Cardiac septum (tissue), 1 donor: ENCODE data around the gene CELF4. TPM values are rescaled to one million over a fixed set of nuclear protein-coding genes. Genes with fewer than 3 reads are reported as not detected.

Source experiments
- DNase-seq: peaks from one replicate; pipeline ENCODE4 v3.0.0-alpha.2; 2020; ENCODE audit warnings: low spot score
- intact Hi-C: fragments of 100-400 bp; cut with DNase I; formaldehyde crosslinking; loops from one replicate; pipeline ENCODE4 v1.14.0; 2022
- total RNA-seq: library from RNA; stranded (reverse); fragmentation: NEBNext Ultra II Directional; extraction: Animal tissue kit (Norgen Biotek cat#: 25700); gene quantifications from one replicate; pipeline ENCODE4 v1.2.1, GENCODE V29; 2021
- donor health status: DM: no; HTN: no; CAD: no.

Gene CELF4
- total RNA-seq, 1 donor from 2014 or later, result 0.24 TPM

GRCh38 chr18:37351110-37351509 is 214.5 kb downstream of the CELF4 start:
- intact Hi-C loops, result no loop called here
- DNase-seq, result no peak

DNA sequence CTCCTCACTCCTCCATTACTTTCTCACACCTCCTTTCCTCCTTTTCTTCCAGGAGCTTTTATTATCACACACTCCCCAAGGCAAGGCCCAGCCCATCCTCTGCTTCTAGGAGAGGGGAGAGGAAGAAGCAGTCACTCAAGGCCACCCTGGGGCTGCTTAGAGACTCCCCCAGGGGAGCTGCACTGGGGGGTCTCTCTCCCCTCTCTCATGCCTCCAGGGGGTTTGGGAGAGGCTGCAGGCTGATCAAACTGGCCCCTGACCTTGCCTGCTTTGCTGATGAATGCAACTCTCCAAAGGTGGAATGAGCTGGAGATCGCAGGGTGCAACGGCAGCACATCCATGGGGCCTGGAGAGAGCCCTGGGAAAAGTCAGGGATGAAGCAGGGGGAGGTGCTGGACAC is 216.9 kb downstream of the CELF4 start:
- DNase-seq, result no peak
- intact Hi-C loops, result no loop called here

GRCh38 chr18:37346048-37346447 is 219.6 kb downstream of the CELF4 start:
- intact Hi-C loops, result no loop called here
- no peak for DNase-seq

GRCh38 chr18:37343542-37343851 is 222.1 kb downstream of the CELF4 start:
- no peak for DNase-seq
- intact Hi-C loops, result loop anchor here (5.0 kb wide), 1 partner anchor 194 kb away; no protein-coding TSS in a partner anchor

- intact Hi-C loops, result loop anchor here (5.0 kb wide), 1 partner anchor 196 kb away; no protein-coding TSS in a partner anchor
- DNase-seq, result no peak
Measured at GRCh38 chr18:37341473-37342086, 224.0 kb downstream of the CELF4 start.

- intact Hi-C loops, result loop anchor here (5.0 kb wide), 1 partner anchor 196 kb away; no protein-coding TSS in a partner anchor
- no peak for DNase-seq
Measured at GRCh38 chr18:37341016-37341415, 224.6 kb downstream of the CELF4 start.

DNA sequence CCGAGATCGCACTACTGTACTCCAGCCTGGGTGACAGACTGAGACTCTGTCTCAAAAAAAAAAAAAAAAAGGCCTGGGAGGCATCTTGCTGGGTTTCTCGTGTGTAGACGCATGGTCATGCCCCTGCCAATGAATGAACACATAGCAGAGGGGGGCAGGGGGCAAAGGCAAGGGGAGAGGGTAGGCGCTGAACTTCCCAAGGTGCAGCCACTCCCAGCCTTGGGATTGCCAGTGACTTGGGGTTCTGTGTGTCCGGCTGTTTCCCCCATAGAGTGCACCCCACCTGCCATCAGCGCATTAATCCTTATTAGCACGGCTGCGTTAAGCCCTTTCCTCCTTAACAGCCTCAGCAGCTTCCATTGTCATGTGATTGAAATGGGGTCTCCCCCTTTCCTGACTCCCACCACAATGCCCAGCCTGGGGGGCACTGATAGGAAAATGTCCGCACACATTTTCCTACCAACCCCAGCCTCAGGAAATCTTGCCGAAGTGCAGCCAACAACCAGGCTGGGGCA is 225.8 kb downstream of the CELF4 start:
- DNase-seq, result no peak
- intact Hi-C loops, result loop anchor here (5.0 kb wide), 1 partner anchor 198 kb away; no protein-coding TSS in a partner anchor

DNA sequence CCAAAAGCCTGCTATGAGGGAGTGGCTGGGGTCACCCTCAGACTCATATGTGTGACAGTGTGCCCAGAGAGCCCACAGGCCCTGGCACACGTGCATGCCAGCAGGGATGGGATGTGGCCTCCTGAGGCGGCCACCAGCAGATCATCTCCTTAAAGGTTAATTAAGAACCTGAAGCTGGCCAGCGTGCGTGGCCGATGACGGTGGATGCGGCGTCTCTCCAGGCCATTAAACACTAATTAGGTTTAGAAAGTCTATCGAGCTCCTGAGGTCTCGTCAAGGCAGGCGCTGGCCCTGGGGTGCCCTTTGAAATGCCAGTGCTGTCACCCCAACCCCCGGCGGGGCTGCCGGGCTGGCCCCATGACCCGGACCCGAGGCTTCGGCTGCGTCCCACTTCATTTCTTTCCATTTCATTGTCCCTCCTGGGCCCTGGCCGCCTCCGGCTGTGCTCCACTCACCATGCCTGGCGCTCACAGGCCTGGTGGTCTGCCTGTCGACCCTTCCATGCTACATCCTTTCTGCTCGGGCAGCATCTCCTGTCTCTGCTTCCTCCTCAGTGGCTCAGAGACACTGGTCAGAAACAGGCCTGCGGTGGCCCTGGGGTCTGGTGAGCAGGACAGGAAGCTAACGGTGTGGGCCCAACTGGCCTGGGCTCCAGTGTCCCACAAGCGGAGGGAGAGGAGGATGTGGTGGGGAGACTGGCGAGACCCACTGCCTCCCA is 228.9 kb downstream of the CELF4 start:
- intact Hi-C loops, result no loop called here

DNA sequence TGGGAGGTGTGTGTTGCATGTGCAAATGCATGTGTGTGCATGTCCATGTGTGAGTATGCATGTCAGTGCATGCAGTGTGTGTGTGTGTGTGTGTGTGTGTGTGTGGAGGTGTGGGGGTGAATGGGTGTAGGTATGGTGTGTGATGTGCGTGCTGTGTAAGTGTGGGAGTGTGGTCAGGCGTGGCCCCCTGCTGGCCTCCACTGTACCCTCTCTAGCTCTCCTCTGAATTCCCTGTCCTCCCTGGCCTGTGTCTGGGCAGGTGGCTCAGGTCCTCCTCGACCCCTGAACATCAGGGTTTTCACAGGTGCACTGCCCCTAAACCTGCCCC is 230.2 kb downstream of the CELF4 start:
- DNase-seq, result no peak
- intact Hi-C loops, result no loop called here

More for the DNA sequence above, 228.9 kb downstream of the CELF4 start:
- no peak for DNase-seq

DNA sequence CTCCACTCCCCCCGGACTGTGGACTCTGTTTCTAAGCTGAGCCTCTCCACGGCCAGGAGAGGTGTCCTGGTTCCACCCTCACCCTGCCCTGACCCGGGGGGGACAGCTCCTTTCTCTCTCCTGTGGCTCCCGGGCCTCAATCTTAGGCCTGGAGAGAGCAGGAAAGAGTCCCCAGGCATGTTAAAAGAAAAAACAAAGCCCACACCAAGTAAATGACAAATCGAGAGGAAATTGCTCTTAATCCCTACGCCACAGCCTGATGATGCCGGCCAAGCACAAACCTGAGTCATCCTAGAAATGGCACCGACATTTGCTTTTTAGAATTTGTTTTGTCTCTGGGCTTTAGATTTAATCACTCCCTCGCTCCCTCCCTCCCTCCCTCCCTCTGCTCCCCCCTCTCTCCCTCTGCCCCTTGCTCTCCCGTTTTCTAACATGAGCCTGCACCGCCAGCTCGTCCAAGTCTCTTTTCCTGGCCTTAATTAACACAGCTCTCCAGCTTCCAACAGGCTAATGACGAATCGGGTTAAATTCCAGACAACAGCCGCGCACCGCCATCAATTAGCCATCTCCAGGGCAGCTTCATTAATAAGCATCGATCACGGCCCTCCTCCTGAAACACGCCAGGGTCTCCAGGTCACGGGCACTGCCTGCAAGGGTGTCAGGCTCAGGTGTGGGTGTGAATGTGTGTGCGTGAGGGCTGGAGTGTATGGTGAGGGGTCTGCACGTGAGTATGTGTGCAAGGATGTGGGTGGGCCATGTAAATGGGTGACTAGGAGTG is 230.8 kb downstream of the CELF4 start:
- intact Hi-C loops, result no loop called here

GRCh38 chr18:37332628-37333420 is 232.8 kb downstream of the CELF4 start:
- intact Hi-C loops, result no loop called here
- DNase-seq, result no peak

More for the DNA sequence above, 230.8 kb downstream of the CELF4 start:
- DNase-seq, result no peak

GRCh38 chr18:37332219-37332618 is 233.4 kb downstream of the CELF4 start:
- intact Hi-C loops, result no loop called here
- DNase-seq, result no peak

- intact Hi-C loops, result no loop called here
- DNase-seq, result no peak
Measured at GRCh38 chr18:37330173-37330572, 235.4 kb downstream of the CELF4 start.

GRCh38 chr18:37328946-37329719 is 236.5 kb downstream of the CELF4 start:
- intact Hi-C loops, result no loop called here
- no peak for DNase-seq

DNA sequence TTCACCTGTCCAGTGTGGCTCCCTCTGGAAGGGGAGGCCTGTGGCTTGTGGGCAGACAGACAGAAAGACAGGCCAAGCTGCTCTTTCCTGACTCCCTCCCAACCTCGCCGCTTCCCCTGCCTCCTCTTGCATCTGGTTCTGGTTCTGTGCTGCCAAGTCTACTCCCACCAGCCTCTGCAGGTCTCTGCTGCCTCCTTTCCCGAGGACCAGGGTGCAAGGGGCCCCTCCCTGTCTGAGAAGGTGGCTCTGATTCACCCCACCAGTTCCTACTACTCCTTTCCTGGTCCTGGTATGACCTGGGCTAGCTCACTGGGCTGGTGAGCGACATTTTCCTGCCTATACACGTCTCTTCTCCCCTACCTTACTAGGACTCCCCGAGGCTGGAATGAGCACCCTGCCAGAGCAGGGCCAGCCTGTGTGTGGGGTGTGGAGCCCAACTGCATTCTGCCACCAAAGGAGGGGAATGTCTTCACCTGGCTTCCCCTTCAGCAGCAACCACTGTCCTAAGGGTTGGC is 238.5 kb downstream of the CELF4 start:
- DNase-seq, result no peak
- intact Hi-C loops, result no loop called here

- intact Hi-C loops, result no loop called here
- DNase-seq, result no peak
Measured at GRCh38 chr18:37322492-37323035, 243.0 kb downstream of the CELF4 start.

- intact Hi-C loops, result no loop called here
- no peak for DNase-seq
Measured at GRCh38 chr18:37321582-37322491, 243.8 kb downstream of the CELF4 start.
